GM23338 (cell line): ENCODE measurements around the gene CD8A.

Experiments used
- CREB1 ChIP-seq: fragments of 250-450 bp; sonication (Bioruptor Pico); IDR thresholded peaks from 2 replicates; pipeline ENCODE4 v1.5.0; 2020; ENCODE audit warnings: low read depth, mild to moderate bottlenecking, moderate library complexity
- EZH2 ChIP-seq: fragments of 200-600 bp; sonication (generic); IDR thresholded peaks from one replicate; pipeline ENCODE4 v1.8.0; 2017; ENCODE audit warnings: antibody characterized with exemption, mild to moderate bottlenecking, low read depth; ENCODE audit not compliant: unreplicated experiment
- EZH2phosphoT487 ChIP-seq: fragments of 200-600 bp; sonication (generic); IDR thresholded peaks from one replicate; pipeline ENCODE4 v1.8.1; 2018; ENCODE audit warnings: antibody characterized with exemption; ENCODE audit not compliant: unreplicated experiment
- JUNB ChIP-seq: IDR thresholded peaks from one replicate; pipeline ENCODE4 v1.6.1; 2016; ENCODE audit warnings: antibody characterized with exemption; ENCODE audit not compliant: unreplicated experiment
- POLR2AphosphoS5 ChIP-seq: IDR thresholded peaks from 2 replicates; pipeline ENCODE4 v1.6.1; 2016; ENCODE audit warnings: antibody characterized with exemption, low read depth
- TF ChIP-seq, protein P1 (sequence below), 2 experiments: fragments of 200-600 bp in 1 of 2; sonication (generic) in 1 of 2; conservative IDR thresholded peaks; 2 replicates each; pipeline versions ENCODE4 v1.5.1 to v1.6.1; 2016 to 2017; ENCODE audit warnings: antibody characterized with exemption in 2 of 2, low read depth in 2 of 2, mild to moderate bottlenecking in 2 of 2, moderate library complexity in 1 of 2

DNA sequence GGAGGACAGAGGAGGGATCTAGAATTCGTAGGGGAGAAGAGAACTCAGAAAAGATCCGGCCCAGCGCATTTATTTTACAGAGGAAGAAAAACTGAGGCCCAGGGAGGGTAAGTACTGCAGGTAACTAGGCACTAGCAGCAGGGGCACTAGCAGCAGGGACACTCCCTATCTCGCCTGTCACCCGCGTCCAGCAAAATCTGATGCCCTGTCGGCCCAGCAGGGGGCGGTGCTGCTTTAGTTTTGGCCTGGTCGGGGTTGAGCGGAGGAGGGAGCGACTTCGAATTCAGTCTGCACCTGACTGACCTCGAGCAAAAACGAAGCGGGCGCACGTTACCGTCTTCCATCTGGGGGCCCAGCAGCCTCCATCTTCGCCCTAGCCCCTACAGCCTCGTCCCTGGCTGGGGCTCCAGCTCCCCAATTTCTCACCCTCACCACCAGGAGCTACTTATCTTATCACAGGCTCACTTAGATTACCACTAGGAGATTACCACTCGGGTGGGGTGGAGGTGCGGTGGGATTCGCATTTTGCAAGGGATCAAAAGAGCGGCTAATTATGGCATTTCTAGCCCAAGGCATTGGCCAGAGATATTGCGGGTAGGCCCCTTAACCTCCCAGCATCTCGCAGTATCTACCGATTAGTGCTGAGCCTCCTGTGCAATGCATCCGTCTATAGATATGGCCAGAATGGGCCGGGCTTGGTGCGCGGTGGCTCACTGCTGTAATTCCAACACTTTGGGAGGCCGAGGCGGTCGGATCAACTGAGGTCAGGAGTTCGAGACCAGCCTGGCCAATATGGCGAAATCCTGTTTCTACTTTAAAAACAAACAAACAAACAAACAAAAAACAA lies 17.8 kb upstream of the CD8A start:
- TF ChIP-seq, protein P1, sequence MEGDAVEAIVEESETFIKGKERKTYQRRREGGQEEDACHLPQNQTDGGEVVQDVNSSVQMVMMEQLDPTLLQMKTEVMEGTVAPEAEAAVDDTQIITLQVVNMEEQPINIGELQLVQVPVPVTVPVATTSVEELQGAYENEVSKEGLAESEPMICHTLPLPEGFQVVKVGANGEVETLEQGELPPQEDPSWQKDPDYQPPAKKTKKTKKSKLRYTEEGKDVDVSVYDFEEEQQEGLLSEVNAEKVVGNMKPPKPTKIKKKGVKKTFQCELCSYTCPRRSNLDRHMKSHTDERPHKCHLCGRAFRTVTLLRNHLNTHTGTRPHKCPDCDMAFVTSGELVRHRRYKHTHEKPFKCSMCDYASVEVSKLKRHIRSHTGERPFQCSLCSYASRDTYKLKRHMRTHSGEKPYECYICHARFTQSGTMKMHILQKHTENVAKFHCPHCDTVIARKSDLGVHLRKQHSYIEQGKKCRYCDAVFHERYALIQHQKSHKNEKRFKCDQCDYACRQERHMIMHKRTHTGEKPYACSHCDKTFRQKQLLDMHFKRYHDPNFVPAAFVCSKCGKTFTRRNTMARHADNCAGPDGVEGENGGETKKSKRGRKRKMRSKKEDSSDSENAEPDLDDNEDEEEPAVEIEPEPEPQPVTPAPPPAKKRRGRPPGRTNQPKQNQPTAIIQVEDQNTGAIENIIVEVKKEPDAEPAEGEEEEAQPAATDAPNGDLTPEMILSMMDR (conservative IDR thresholded peaks at IDR 0.05; ENCODE audit: low read depth in 2 of 2): peak; percentile 84 to 95
- TF ChIP-seq CREB1 (CRISPR knock-in tag) (no peak), EZH2phosphoT487 (no peak), EZH2 (no peak), POLR2AphosphoS5 (no peak), JUNB (no peak)
